ENCODE results near the gene RPAP3. TPM values are rescaled to one million over a fixed set of nuclear protein-coding genes. Genes with fewer than 3 reads are reported as not detected.

RPAP3 gene
- total and polyA plus RNA-seq, 9 of the 15 experiments (the other 6 are each of a cell fraction or from before 2014, with no cell fraction given): 40.0 to 92.1 (median 54.1) TPM

DNA sequence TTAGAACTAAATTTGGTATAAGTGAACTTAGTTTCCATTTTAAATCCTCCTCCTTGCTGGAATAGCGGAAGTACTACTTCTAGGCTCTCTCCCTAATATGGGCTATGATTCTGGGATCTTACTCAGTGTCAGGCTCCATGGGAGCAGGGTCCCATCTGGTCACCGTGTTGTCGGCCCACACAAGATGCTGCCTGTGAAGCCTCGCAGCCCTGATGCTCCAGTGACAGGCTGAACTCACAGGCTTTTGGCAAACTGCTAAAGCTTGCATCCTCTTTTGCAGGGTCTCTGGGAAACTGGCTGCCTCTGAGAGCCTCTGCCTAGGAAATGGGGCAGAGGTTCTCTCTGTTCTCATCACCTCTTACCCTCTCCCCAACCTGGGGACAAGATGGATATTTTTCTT is 88.4 kb downstream of the RPAP3 start:
- ATAC-seq (no peak), DNase-seq (ENCODE audit: extremely low read depth in 1 of 4, low spot score in 3 of 4) (no peak), FAIRE-seq (no peak)
- H3K36me3 ChIP-seq (ENCODE audit: control insufficient read depth, insufficient read depth, low read length): no peaks in the 10 kb centered on the region; the same call in 1 of the 3 replicates
- intact Hi-C loops (cut with micrococcal nuclease) (no loop called here), in situ Hi-C loops (cut with MboI) (no loop called here)
- H3K27me3 ChIP-seq (ENCODE audit: control insufficient read depth in 2 of 2, insufficient read depth in 2 of 2, low read length in 2 of 2): no peaks in the 10 kb centered on the region
- 91% methylated on average over 4 of the region's 4 CpGs for WGBS (ENCODE audit: insufficient coverage, low coverage, missing lambda C conversion rate)
- peaks cover 0 to 9% of the 10 kb centered on the region in 2 experiments; a peak in 2 of 5 replicates for H3K4me1 ChIP-seq (replicated peaks in 1 of 2; ENCODE audit: control insufficient read depth in 2 of 2, insufficient read depth in 2 of 2, low read length in 2 of 2)
- no peak overlapping the region for H3K9ac ChIP-seq (ENCODE audit: insufficient read depth in 1 of 2, low read depth in 2 of 2, low read length in 2 of 2)
- no TSS peak for BruUV-seq (replicated peaks)
- CTCF ChIA-PET (ENCODE audit: low intra/inter-chr PET ratio): no interaction called here
- no peak overlapping the region for H3K4me2 ChIP-seq (ENCODE audit: insufficient read depth, low read length)
- no peaks in the 10 kb centered on the region for H3K9me1 ChIP-seq (ENCODE audit: control insufficient read depth, insufficient read depth, low read length)
- no peak overlapping the region for H3K4me3 ChIP-seq
- no peaks in the 10 kb centered on the region for H4K20me1 ChIP-seq (replicated peaks; ENCODE audit: control insufficient read depth, insufficient read depth, low read length)
- H3K79me2 ChIP-seq (ENCODE audit: control insufficient read depth, insufficient read depth, low read length): no peaks in the 10 kb centered on the region
- no peak overlapping the region for H3K27ac ChIP-seq (ENCODE audit: extremely low read depth, low read depth, low read length)
- H3K9me3 ChIP-seq (replicated peaks; ENCODE audit: control insufficient read depth, insufficient read depth, low read depth, low read length): peaks cover 3% of the 10 kb centered on the region
- H2AFZ ChIP-seq (ENCODE audit: low read depth, low read length): no peak overlapping the region
- POLR2A ChIA-PET: interaction anchor here (0.6 to 0.8 kb wide), 2 partner anchors 14 to 20 kb away, joined by 3 to 6 read pairs; no protein-coding TSS in a partner anchor
- TF ChIP-seq TCF7L2 (IDR thresholded peaks at IDR 0.05; ENCODE audit: low read depth, low read length): no peak
- no peak for TF ChIP-seq RFX5 (IDR thresholded peaks at IDR 0.05; ENCODE audit: low read depth, low read length)
- TF ChIP-seq ZNF316 (IDR thresholded peaks at IDR 0.05): no peak
- no peak for TF ChIP-seq TEAD2 (tag; IDR thresholded peaks at IDR 0.05)
- TF ChIP-seq, protein P1, sequence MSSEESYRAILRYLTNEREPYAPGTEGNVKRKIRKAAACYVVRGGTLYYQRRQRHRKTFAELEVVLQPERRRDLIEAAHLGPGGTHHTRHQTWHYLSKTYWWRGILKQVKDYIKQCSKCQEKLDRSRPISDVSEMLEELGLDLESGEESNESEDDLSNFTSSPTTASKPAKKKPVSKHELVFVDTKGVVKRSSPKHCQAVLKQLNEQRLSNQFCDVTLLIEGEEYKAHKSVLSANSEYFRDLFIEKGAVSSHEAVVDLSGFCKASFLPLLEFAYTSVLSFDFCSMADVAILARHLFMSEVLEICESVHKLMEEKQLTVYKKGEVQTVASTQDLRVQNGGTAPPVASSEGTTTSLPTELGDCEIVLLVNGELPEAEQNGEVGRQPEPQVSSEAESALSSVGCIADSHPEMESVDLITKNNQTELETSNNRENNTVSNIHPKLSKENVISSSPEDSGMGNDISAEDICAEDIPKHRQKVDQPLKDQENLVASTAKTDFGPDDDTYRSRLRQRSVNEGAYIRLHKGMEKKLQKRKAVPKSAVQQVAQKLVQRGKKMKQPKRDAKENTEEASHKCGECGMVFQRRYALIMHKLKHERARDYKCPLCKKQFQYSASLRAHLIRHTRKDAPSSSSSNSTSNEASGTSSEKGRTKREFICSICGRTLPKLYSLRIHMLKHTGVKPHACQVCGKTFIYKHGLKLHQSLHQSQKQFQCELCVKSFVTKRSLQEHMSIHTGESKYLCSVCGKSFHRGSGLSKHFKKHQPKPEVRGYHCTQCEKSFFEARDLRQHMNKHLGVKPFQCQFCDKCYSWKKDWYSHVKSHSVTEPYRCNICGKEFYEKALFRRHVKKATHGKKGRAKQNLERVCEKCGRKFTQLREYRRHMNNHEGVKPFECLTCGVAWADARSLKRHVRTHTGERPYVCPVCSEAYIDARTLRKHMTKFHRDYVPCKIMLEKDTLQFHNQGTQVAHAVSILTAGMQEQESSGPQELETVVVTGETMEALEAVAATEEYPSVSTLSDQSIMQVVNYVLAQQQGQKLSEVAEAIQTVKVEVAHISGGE (CRISPR knock-in tag; IDR thresholded peaks at IDR 0.05): no peak
- no peak for TF ChIP-seq TAF1 (IDR thresholded peaks at IDR 0.05; ENCODE audit: control insufficient read depth, extremely low read depth, insufficient read depth, low read length, severe bottlenecking)
- TF ChIP-seq FOSL1 (tag; conservative IDR thresholded peaks at IDR 0.05): no peak
- TF ChIP-seq NFE2 (IDR thresholded peaks at IDR 0.05; ENCODE audit: low read depth): no peak
- no peak for TF ChIP-seq MED1 (CRISPR knock-in tag; IDR thresholded peaks at IDR 0.05; ENCODE audit: borderline replicate concordance)
- TF ChIP-seq, protein P2, sequence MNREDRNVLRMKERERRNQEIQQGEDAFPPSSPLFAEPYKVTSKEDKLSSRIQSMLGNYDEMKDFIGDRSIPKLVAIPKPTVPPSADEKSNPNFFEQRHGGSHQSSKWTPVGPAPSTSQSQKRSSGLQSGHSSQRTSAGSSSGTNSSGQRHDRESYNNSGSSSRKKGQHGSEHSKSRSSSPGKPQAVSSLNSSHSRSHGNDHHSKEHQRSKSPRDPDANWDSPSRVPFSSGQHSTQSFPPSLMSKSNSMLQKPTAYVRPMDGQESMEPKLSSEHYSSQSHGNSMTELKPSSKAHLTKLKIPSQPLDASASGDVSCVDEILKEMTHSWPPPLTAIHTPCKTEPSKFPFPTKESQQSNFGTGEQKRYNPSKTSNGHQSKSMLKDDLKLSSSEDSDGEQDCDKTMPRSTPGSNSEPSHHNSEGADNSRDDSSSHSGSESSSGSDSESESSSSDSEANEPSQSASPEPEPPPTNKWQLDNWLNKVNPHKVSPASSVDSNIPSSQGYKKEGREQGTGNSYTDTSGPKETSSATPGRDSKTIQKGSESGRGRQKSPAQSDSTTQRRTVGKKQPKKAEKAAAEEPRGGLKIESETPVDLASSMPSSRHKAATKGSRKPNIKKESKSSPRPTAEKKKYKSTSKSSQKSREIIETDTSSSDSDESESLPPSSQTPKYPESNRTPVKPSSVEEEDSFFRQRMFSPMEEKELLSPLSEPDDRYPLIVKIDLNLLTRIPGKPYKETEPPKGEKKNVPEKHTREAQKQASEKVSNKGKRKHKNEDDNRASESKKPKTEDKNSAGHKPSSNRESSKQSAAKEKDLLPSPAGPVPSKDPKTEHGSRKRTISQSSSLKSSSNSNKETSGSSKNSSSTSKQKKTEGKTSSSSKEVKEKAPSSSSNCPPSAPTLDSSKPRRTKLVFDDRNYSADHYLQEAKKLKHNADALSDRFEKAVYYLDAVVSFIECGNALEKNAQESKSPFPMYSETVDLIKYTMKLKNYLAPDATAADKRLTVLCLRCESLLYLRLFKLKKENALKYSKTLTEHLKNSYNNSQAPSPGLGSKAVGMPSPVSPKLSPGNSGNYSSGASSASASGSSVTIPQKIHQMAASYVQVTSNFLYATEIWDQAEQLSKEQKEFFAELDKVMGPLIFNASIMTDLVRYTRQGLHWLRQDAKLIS (CRISPR knock-in tag; IDR thresholded peaks at IDR 0.05): no peak
- TF ChIP-seq, protein P3, sequence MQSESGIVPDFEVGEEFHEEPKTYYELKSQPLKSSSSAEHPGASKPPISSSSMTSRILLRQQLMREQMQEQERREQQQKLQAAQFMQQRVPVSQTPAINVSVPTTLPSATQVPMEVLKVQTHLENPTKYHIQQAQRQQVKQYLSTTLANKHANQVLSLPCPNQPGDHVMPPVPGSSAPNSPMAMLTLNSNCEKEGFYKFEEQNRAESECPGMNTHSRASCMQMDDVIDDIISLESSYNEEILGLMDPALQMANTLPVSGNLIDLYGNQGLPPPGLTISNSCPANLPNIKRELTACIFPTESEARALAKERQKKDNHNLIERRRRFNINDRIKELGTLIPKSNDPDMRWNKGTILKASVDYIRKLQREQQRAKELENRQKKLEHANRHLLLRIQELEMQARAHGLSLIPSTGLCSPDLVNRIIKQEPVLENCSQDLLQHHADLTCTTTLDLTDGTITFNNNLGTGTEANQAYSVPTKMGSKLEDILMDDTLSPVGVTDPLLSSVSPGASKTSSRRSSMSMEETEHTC (IDR thresholded peaks at IDR 0.05): no peak
- TF ChIP-seq BHLHE40 (IDR thresholded peaks at IDR 0.05; ENCODE audit: low read length): no peak
- no peak for TF ChIP-seq CBX5 (IDR thresholded peaks at IDR 0.05; ENCODE audit: borderline replicate concordance, low read depth)
- no peak for TF ChIP-seq PTBP1 (IDR thresholded peaks at IDR 0.05; ENCODE audit: low read depth, low read length)
- TF ChIP-seq MAFG (tag; conservative IDR thresholded peaks at IDR 0.05): no peak

All from K562 (cell line).